HG03457 (cell line): ENCODE results near the gene CMTM2.
"Not testable (repeated sequence)": the region's sequence is repeated elsewhere in the genome, so short reads cannot be mapped to it uniquely, and the experiment has no call there.

ENCODE experiments used
- ATAC-seq: cut with Tn5 transposase; IDR thresholded peaks from one replicate; pipeline ENCODE4 v1.9.1; 2021; ENCODE audit warnings: moderate number of reproducible peaks; ENCODE audit not compliant: unreplicated experiment

The CMTM2 gene

GRCh38 chr16:66605177-66605978 lies 26.1 kb downstream of the CMTM2 start:
- ATAC-seq, result no peak

DNA sequence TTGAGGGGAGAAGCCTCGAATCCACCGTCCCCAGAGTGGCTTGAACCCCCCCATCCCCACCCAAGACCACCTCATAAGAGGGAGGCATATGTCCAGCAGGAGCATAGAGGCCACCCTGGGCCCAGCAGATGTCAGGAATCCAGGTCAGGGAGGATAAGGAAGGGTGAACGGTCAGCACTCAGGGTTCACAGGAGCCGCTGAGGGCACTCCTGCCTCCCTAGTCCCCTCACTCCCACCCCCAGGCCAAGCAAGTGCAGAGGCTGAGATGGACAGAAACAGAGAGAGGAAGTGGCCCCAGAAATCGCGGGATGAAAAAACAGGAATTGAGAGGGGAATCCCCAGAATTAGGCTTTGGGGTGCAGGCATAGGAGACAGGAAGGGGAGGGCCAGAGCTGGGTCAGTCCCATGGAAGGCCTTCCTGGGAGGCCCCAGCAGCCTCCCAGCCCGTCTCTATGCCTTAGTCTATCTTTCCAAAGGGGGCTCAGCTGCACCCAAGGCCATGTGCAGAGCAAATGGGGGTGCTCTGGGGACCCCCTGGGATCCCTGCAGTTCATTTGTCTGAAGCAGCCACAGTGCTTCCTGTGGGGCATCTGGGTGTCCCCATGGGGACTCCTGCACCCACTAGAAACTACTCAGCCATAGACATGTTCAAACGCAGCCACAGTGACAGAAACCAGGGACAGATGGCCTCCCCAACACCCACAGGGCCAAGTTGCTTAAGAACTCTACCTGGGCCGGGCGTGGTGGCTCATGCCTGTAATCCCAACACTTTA lies 26.9 kb downstream of the CMTM2 start:
- ATAC-seq, result peak; percentile 43

DNA sequence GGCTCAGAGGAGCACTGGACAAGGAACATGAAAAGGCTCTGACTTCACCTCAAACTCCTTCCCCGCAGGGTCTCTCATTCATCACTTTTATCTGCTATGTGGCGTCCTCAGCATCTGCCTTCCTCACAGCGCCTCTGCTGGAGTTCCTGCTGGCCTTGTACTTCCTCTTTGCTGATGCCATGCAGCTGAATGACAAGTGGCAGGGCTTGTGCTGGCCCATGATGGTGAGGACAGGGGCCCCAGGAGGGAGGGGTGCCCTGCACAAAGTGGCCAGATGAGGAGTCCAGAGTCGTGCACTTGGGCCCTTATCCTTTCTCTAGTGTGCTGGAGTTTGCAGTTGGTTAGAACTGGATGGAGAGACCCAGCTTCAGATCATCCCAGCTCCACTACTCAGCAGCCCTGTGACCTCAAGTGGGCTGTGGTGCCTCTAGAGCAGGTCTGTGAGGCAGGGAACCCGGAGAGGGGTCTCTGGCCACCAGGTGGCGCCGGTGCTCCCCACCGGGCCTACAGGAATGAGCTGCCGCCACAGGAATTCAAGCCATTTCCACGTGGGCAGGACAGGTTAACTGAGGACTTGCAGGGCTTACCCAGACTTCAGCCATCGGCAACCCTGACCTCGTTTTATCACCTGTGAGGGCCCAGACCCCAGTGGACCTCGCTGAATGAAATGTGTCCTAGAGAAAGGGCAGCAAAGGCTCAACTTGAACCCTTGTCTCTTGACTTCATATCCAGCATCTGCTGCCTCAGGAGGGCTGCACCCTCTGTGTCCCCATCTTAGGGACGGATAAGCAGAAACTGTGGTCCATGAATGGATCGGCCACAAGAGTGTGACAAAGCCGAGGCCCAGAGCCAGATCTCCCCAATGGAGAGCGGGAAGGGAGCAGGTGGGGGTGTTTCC lies 29.2 kb downstream of the CMTM2 start:
- no peak for ATAC-seq

GRCh38 chr16:66609139-66609510 lies 29.9 kb downstream of the CMTM2 start:
- ATAC-seq, result no peak

GRCh38 chr16:66610111-66610820 lies 31.0 kb downstream of the CMTM2 start:
- ATAC-seq, result no peak

DNA sequence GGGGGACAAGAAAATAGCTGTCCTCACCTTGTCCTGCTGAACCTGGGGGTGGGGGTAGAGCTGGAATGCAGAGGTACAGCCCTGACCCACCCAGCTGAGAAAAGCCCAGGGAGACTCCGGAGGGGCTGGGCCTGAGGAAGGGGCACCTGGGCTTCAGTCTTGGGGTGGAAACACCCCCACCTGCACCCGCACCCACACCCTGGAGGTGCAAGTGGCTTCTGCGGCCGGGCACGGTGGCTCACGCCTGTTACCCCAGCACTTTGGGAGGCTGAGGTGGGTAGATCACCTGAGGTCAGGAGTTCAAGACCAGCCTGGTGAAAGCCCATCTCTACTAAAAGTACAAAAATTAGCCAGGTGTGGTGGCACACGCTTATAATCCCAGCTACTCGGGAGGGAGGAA lies 32.6 kb downstream of the CMTM2 start:
- ATAC-seq, result not testable (repeated sequence)

DNA sequence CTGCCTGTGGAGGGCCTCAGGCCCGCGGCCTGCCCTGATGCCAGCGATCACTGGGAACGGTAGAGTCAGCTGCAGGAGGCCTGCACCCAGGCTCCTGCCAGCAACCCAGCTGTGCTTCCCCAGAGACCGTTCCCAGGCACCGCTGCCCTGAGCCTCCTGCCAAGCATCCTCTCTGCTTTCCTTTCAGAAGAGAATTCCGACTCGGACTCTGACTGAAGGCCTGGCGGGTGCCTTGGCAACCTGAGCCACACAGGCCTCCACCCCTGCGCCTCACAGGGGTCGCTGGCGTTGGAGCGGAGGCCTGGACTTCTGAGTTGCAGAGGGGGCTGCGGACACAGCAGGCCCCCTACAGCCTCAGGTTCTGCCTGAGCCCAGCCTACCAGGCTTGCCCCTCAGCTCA lies 33.2 kb downstream of the CMTM2 start:
- ATAC-seq, result no peak

DNA sequence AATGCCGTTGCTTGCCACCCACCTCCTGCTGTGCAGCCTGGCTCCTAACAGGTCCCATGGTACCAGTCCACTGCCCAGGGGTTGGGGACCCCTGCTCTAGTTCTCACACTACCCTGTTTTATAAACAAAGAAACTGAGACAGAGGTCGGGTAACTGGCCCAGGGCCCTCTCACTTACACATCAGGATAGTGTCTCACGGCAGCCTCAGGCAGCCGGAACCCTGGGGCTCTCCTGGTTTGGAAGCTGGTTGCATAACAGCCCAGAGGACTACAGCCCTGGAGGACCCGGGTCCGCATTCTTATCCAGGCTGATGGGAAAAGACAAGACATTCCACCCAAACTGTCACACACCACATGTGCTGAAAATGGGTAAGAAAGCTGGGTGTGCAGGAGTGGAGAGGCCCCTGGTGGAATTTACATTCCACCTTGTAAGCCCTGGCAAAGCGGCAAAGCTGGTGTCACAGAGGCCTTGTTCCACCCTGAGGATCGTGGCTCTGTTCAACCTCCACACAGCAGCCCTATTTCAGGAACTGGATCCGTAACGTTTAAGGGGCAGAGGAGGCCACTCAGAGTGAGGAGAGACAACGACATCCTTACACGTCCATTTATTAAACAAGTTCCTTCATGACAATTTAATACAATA lies 35.0 kb downstream of the CMTM2 start:
- ATAC-seq, result no peak

- ATAC-seq, result no peak
These were observed 36.9 kb downstream of the CMTM2 start for GRCh38 chr16:66616169-66616568.

DNA sequence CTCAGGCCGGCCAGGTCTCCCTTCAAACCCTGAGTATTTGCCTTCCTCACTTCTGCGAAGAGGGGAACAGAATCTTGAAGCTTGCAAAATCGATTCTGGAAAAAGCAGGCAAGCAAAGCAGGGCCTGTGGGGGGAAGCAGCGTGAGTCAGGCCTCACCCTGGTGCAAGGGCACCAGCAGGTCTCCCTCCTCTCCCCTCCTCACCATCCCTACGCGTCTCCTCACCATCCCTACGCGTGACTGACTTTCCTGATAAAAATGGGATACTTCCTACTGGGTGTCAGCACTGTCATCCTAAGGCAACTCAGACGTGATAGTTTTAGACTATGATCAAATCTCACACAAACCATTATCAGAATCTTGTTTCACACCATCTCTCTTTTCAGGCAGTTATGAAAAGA lies 37.3 kb downstream of the CMTM2 start:
- ATAC-seq, result no peak

DNA sequence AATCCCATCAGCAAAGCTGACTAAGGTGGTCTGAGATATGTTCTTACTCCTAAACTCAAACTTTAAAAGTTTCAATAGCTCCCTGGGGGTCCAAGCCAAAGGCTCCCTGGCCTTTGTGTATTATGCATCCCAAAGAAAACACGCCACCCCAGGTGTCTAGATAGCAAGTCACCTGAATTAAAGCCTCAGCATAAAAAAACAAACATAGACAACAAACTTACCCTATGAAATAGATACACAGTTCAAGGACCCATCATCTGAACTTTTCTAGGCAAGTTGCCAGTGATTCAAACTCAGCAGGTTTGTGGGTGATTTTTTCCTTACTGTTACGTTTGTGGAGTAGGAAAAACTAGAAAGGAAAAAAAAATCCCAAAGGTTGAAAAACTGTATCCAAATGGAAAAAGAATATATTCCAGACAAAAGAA lies 37.8 kb downstream of the CMTM2 start:
- no peak for ATAC-seq

- no peak for ATAC-seq
These were observed 38.5 kb downstream of the CMTM2 start for GRCh38 chr16:66617728-66618127.

DNA sequence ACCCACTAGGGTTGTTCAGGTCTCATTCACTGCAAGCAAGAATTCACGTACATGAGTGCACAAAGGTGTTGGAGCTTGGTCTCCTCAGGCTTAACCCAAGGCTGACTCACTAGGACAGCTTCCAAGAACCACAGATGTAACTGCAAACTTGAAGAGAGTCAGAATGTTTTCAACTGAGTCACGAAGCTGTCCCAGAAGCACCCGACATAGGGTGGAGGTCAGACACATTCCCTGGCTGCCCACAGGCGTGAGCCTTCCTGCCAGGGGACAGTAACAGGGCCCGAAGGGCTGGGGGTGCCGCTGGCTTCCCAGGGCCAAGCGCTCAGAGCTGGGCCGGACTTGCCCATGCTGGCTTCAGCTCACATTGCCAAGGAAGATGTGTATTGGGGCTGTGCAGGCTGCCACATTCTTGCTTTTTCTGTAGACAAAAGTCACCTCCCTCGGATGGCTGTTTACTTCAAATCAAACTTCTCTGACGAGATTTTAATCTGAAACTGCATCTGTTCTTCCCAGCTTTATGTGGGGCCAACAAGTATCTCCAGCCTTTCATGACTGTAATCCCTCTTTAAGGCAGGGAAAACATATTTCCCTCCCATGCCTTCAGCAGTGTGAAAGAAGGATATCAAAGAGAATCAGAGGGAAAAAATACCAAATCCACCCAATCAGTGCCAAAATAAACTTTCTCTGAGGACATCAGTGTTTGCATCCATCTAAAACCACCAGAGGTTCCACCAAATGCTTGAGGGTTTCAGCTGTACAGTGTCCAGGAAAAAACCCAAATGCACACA lies 39.5 kb downstream of the CMTM2 start:
- ATAC-seq, result no peak

DNA sequence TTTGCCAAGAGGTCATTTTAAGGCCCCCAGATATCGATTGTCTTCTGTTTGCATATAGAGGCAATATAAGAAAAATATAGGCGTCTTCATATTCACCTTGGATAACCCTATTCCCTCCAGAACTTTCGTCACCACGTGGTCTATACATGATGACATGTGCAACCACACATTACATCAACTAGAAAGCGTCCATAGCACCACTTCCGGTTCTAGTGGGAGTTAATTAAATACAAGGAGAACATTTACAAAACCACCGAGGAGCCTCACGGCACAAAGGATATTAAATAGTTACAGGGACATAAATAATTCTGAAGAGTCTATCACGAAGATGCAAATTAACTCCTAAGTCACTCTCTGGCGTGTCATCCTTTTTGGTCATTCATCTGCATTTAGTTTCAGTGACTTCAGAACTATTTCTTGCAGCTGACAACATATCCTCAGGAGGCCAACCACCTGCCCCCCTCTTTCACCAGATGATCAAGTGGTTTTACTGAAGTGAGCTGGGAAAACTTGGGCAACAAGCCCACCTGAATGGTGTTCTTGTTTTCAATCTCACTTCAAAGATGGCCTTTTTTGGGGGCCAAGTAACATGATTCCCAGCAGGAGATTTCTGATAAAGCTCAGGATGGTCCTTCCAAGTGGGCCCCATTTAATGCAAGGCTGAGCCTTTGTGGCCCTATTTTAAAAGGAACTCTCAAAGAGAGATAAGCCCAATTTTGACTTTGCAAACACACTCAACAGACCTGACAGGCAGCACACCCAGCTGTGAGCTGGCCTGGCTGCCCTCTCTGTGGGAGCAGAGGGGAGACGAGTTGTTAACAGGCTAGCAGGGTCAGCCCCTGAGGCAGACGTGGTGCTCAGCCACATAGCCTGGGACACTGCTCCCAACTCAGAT lies 40.5 kb downstream of the CMTM2 start:
- ATAC-seq, result no peak

DNA sequence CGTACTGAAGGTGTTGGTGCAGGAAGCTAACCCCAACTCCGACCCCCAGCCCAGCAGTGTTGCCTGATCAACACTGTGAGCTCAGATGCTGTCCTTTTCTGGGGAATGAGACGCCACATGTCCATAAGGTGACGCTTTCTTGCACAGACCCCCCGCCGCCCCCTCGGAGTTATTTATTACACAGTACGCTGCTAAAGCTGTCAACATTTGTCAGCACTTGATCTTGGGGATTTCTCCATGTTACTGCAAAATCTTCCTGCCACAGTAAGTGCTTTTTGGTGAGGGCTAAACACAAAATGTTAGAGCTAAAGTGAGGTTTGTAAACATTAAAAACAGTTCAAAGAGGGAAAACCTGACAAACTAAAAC lies 41.1 kb downstream of the CMTM2 start:
- no peak for ATAC-seq

GRCh38 chr16:66621973-66622372 lies 42.7 kb downstream of the CMTM2 start:
- no peak for ATAC-seq

- no peak for ATAC-seq
These were observed 43.6 kb downstream of the CMTM2 start for GRCh38 chr16:66622863-66623262.

- ATAC-seq, result no peak
These were observed 44.5 kb downstream of the CMTM2 start for GRCh38 chr16:66623755-66624154.
